ENCODE results near the gene PREPL. TPM values are rescaled to one million over a fixed set of nuclear protein-coding genes. Genes with fewer than 3 reads are reported as not detected.

The PREPL gene
- total and polyA plus RNA-seq, 10 of the 15 experiments (the other 5 are each of a cell fraction or from before 2014, with no cell fraction given), result 9.2 to 43.0 (median 20.4) TPM

GRCh38 chr2:44304258-44304657 lies 57.0 kb downstream of the PREPL start (continued):
- no peak for TF ChIP-seq E4F1 (IDR thresholded peaks at IDR 0.05; ENCODE audit: borderline replicate concordance, partially characterized antibody)
- no peak for TF ChIP-seq FOXK2 (IDR thresholded peaks at IDR 0.05)
- TF ChIP-seq ZBTB40 (IDR thresholded peaks at IDR 0.05; ENCODE audit: borderline replicate concordance), result no peak
- TF ChIP-seq MEF2A (IDR thresholded peaks at IDR 0.05; ENCODE audit: insufficient read depth, low read depth, low read length), result no peak
- TF ChIP-seq SKIL (IDR thresholded peaks at IDR 0.05; ENCODE audit: low read depth, poor library complexity, severe bottlenecking), result no peak
- no peak for TF ChIP-seq EGR1 (IDR thresholded peaks at IDR 0.05; ENCODE audit: borderline replicate concordance in 1 of 2, low read depth in 2 of 2, low read length in 2 of 2)
- no peak for TF ChIP-seq HDGF (IDR thresholded peaks at IDR 0.05)
- no peak for TF ChIP-seq ZBTB4 (CRISPR knock-in tag; IDR thresholded peaks at IDR 0.05)
- TF ChIP-seq IKZF2 (IDR thresholded peaks at IDR 0.05), result no peak
- TF ChIP-seq RELB (IDR thresholded peaks at IDR 0.05; ENCODE audit: low read depth), result no peak
- TF ChIP-seq REST (IDR thresholded peaks at IDR 0.05; ENCODE audit: low read depth, low read length), result no peak
